IMR-90 (cell line): ENCODE measurements around the gene ST3GAL3.

Experiments
- BHLHE40 ChIP-seq: fragments of 150-350 bp; IDR thresholded peaks from 2 replicates; pipeline ENCODE4 v1.6.1; 2016; ENCODE audit warnings: mild to moderate bottlenecking, low read depth, low read length
- CEBPB ChIP-seq: IDR thresholded peaks from 2 replicates; pipeline ENCODE4 v1.6.1; 2012; ENCODE audit warnings: low read depth, low read length, improper control_type of control experiment
- CHD1 ChIP-seq: IDR thresholded peaks from 2 replicates; pipeline ENCODE4 v1.6.1; 2012; ENCODE audit warnings: low read depth, low read length, improper control_type of control experiment
- ELK1 ChIP-seq: fragments of 150-350 bp; IDR thresholded peaks from 2 replicates; pipeline ENCODE4 v1.6.1; 2016; ENCODE audit warnings: low read depth, mild to moderate bottlenecking, low read length, moderate library complexity, borderline replicate concordance
- MAZ ChIP-seq: IDR thresholded peaks from 2 replicates; pipeline ENCODE4 v1.6.1; 2012; ENCODE audit warnings: low read depth, mild to moderate bottlenecking, low read length, improper control_type of control experiment, moderate library complexity, borderline replicate concordance
- MXI1 ChIP-seq: IDR thresholded peaks from 2 replicates; pipeline ENCODE4 v1.6.1; 2012; ENCODE audit warnings: low read depth, mild to moderate bottlenecking, low read length, moderate library complexity, borderline replicate concordance
- POLR2A ChIP-seq: IDR thresholded peaks from 2 replicates; pipeline ENCODE4 v1.6.1; 2012; ENCODE audit warnings: mild to moderate bottlenecking, low read depth, low read length
- RAD21 ChIP-seq: IDR thresholded peaks from 2 replicates; pipeline ENCODE4 v1.6.1; 2012; ENCODE audit warnings: low read length, improper control_type of control experiment
- RCOR1 ChIP-seq: IDR thresholded peaks from 2 replicates; pipeline ENCODE4 v1.6.1; 2012; ENCODE audit warnings: mild to moderate bottlenecking, low read length, improper control_type of control experiment; ENCODE audit not compliant: insufficient replicate concordance
- RFX5 ChIP-seq: IDR thresholded peaks from 2 replicates; pipeline ENCODE4 v1.8.0; 2012; ENCODE audit warnings: low read depth, mild to moderate bottlenecking, low read length, moderate library complexity
- TF ChIP-seq, protein P1 (sequence below): conservative IDR thresholded peaks from 2 replicates; pipeline ENCODE4 v1.5.1; 2012; ENCODE audit warnings: mild to moderate bottlenecking, low read depth, low read length, improper control_type of control experiment

GRCh38 chr1:43703836-43704235, 3.5 kb upstream of the ST3GAL3 start:
- TF ChIP-seq RAD21 (no peak), ELK1 (no peak), MXI1 (no peak), POLR2A (no peak), RFX5 (no peak), CHD1 (no peak), MAZ (no peak), RCOR1 (no peak), CEBPB (no peak), BHLHE40 (no peak)
- TF ChIP-seq, protein P1, sequence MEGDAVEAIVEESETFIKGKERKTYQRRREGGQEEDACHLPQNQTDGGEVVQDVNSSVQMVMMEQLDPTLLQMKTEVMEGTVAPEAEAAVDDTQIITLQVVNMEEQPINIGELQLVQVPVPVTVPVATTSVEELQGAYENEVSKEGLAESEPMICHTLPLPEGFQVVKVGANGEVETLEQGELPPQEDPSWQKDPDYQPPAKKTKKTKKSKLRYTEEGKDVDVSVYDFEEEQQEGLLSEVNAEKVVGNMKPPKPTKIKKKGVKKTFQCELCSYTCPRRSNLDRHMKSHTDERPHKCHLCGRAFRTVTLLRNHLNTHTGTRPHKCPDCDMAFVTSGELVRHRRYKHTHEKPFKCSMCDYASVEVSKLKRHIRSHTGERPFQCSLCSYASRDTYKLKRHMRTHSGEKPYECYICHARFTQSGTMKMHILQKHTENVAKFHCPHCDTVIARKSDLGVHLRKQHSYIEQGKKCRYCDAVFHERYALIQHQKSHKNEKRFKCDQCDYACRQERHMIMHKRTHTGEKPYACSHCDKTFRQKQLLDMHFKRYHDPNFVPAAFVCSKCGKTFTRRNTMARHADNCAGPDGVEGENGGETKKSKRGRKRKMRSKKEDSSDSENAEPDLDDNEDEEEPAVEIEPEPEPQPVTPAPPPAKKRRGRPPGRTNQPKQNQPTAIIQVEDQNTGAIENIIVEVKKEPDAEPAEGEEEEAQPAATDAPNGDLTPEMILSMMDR, result no peak
